OCI-LY1 (cell line): ENCODE results near the gene MUC13.

Experiments used
- CTCF ChIP-seq: fragments of 200-600 bp; sonication (generic), shearing (Covaris generic); IDR thresholded peaks from 2 replicates; pipeline ENCODE4 v1.5.1; 2017; ENCODE audit warnings: mild to moderate bottlenecking, antibody characterized with exemption, low read length, moderate library complexity, mixed read lengths
- EZH2 ChIP-seq: fragments of 200-600 bp; sonication (generic), shearing (Covaris generic); IDR thresholded peaks from 2 replicates; pipeline ENCODE4 v1.8.0; 2017; ENCODE audit warnings: borderline replicate concordance, mixed run types, mild to moderate bottlenecking, antibody characterized with exemption, low read length, moderate library complexity, mixed read lengths

DNA sequence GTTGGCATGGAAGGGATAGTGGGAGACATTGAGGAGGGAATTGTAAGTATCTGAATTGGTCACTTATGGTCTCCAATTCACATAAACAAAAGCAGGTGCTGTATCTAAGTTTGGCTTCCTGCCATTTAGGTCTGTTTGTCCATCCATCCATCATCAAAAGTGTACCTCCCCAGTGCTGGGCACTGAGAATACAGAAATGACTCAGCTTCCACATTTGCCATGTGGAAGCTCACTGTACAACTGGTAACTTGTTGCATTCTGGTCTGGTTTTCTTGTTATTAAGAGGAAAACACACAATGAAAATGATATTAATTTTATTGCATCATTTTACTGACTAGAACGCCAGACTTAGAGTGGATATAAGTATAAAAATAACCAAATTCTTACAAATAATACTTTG is 30.9 kb upstream of the MUC13 start:
- TF ChIP-seq CTCF = no peak
- no peak for TF ChIP-seq EZH2
